Muscle layer of duodenum (tissue), 2 donors: ENCODE measurements around the gene COPS3.

Source experiments
- H3K27ac ChIP-seq: one replicate; pipeline ENCODE4 v1.7.0; 2013; ENCODE audit warnings: mild to moderate bottlenecking, low read length
- H3K27me3 ChIP-seq: one replicate; pipeline ENCODE4 v1.7.0; 2013; ENCODE audit warnings: low read depth, mild to moderate bottlenecking, control low read depth, low read length
- H3K36me3 ChIP-seq, 2 donors: one replicate each; pipeline ENCODE4 v1.7.0; 2013; ENCODE audit warnings: low read length in 2 of 2, control low read depth in 1 of 2, mild to moderate bottlenecking in 1 of 2; ENCODE audit not compliant: insufficient read depth in 2 of 2, control insufficient read depth in 1 of 2
- H3K4me1 ChIP-seq, 2 donors: one replicate each; pipeline ENCODE4 v1.7.0; 2013; ENCODE audit warnings: low read length in 2 of 2, mild to moderate bottlenecking in 2 of 2, control low read depth in 1 of 2, moderate library complexity in 1 of 2; ENCODE audit not compliant: insufficient read depth in 2 of 2, control insufficient read depth in 1 of 2
- H3K4me3 ChIP-seq, 2 donors: one replicate each; pipeline ENCODE4 v1.7.0; 2013; ENCODE audit warnings: low read length in 2 of 2, low read depth in 1 of 2, mild to moderate bottlenecking in 1 of 2
- H3K9me3 ChIP-seq, 2 donors: one replicate each; pipeline ENCODE4 v1.7.0; 2013; ENCODE audit warnings: low read length in 2 of 2, control low read depth in 1 of 2, mild to moderate bottlenecking in 1 of 2; ENCODE audit not compliant: control insufficient read depth in 1 of 2
- donor health status: healthy.

Gene COPS3

GRCh38 chr17:17237026-17237799 lies 43.8 kb downstream of the COPS3 start, which contains the start of gene FLCN:
TSS of gene FLCN (minus strand) at chr17:17237168. CDS start at chr17:17228137, 9,031 bp downstream.
- peaks cover 6 to 21% of the 10 kb centered on the region in 2 donors for H3K4me1 ChIP-seq
- H3K27me3 ChIP-seq: no peaks in the 10 kb centered on the region
- H3K36me3 ChIP-seq: peaks cover 0 to 17% of the 10 kb centered on the region in 2 donors
- no peaks in the 10 kb centered on the region for H3K9me3 ChIP-seq
- peak within 1 kb of the TSS; percentile 98 for H3K27ac ChIP-seq
- peak within 1 kb of the TSS; percentile 79 to 97 for H3K4me3 ChIP-seq

- H3K27me3 ChIP-seq: no peaks in the 10 kb centered on the region
- peak overlapping the region; percentile 98 for H3K27ac ChIP-seq
- H3K9me3 ChIP-seq: no peaks in the 10 kb centered on the region
- peak overlapping the region; percentile 79 to 97 for H3K4me3 ChIP-seq
- peaks cover 0 to 25% of the 10 kb centered on the region in 2 donors for H3K36me3 ChIP-seq
- peaks cover 6 to 24% of the 10 kb centered on the region in 2 donors for H3K4me1 ChIP-seq
Observed at GRCh38 chr17:17236295-17237025, 44.6 kb downstream of the COPS3 start.

- Histone ChIP-seq H3K36me3 (peaks cover 0 to 35% of the 10 kb centered on the region in 2 donors), H3K4me3 (peak overlapping the region; percentile 79 to 97), H3K27ac (peak overlapping the region; percentile 98), H3K4me1 (peaks cover 6 to 24% of the 10 kb centered on the region in 2 donors), H3K9me3 (no peaks in the 10 kb centered on the region), H3K27me3 (no peaks in the 10 kb centered on the region)
Observed at GRCh38 chr17:17235212-17236174, 45.6 kb downstream of the COPS3 start.

GRCh38 chr17:17232303-17232621 lies 48.8 kb downstream of the COPS3 start:
- Histone ChIP-seq H3K27me3 (no peaks in the 10 kb centered on the region), H3K4me3 (no peak overlapping the region), H3K9me3 (no peaks in the 10 kb centered on the region), H3K27ac (no peak overlapping the region), H3K36me3 (peaks cover 17 to 64% of the 10 kb centered on the region in 2 donors), H3K4me1 (peaks cover 6 to 24% of the 10 kb centered on the region in 2 donors)

- Histone ChIP-seq H3K9me3 (no peaks in the 10 kb centered on the region), H3K4me1 (peaks cover 6 to 24% of the 10 kb centered on the region in 2 donors), H3K36me3 (peaks cover 22 to 64% of the 10 kb centered on the region in 2 donors), H3K4me3 (no peak overlapping the region), H3K27me3 (no peaks in the 10 kb centered on the region), H3K27ac (no peak overlapping the region)
Observed at GRCh38 chr17:17231621-17232302, 49.3 kb downstream of the COPS3 start.

- peaks cover 0 to 8% of the 10 kb centered on the region in 2 donors for H3K4me1 ChIP-seq
- no peaks in the 10 kb centered on the region for H3K27me3 ChIP-seq
- no peaks in the 10 kb centered on the region for H3K9me3 ChIP-seq
- H3K4me3 ChIP-seq: no peak overlapping the region
- H3K27ac ChIP-seq: no peak overlapping the region
- H3K36me3 ChIP-seq: peaks cover 41 to 83% of the 10 kb centered on the region in 2 donors
Observed at GRCh38 chr17:17229416-17230384, 51.3 kb downstream of the COPS3 start.

GRCh38 chr17:17228521-17229279 lies 52.3 kb downstream of the COPS3 start:
- no peak overlapping the region for H3K27ac ChIP-seq
- peaks cover 49 to 92% of the 10 kb centered on the region in 2 donors for H3K36me3 ChIP-seq
- H3K4me1 ChIP-seq: peaks cover 0 to 8% of the 10 kb centered on the region in 2 donors
- H3K27me3 ChIP-seq: no peaks in the 10 kb centered on the region
- no peak overlapping the region for H3K4me3 ChIP-seq
- no peaks in the 10 kb centered on the region for H3K9me3 ChIP-seq

GRCh38 chr17:17227608-17228520 lies 53.2 kb downstream of the COPS3 start:
- peaks cover 0 to 6% of the 10 kb centered on the region in 2 donors for H3K4me1 ChIP-seq
- H3K27me3 ChIP-seq: no peaks in the 10 kb centered on the region
- peaks cover 55 to 99% of the 10 kb centered on the region in 2 donors for H3K36me3 ChIP-seq
- no peaks in the 10 kb centered on the region for H3K9me3 ChIP-seq
- no peak overlapping the region for H3K4me3 ChIP-seq
- no peak overlapping the region for H3K27ac ChIP-seq
